SK-N-SH (cell line): ENCODE measurements around the gene INAFM2. TPM values are rescaled to one million over a fixed set of nuclear protein-coding genes. Genes with fewer than 3 reads are reported as not detected.

ENCODE experiments used
- CTCF ChIA-PET: fragments of 300-600, 350-600 bp; formaldehyde crosslinking; extraction: SDS; loops from one replicate; lab custom pipeline; 2021; lab: Yijun Ruan, JAX
- POLR2A ChIA-PET: fragments of 350-600 bp; sonication (Branson Sonifier 250); formaldehyde crosslinking; extraction: SDS; loops from one replicate; lab custom pipeline; 2020; ENCODE audit warnings: antibody characterized with exemption, inconsistent platforms; lab: Yijun Ruan, JAX
- DNase-seq: peaks from one replicate; pipeline ENCODE4 v3.0.0; 2012
- H2AFZ ChIP-seq: fragments of 200-600 bp; sonication (generic); 2 replicates; pipeline ENCODE4 v1.8.1; 2016; ENCODE audit warnings: antibody characterized with exemption, mild to moderate bottlenecking, low read depth
- H3F3A ChIP-seq: fragments of 200-600 bp; sonication (generic); replicated peaks from 2 replicates; pipeline ENCODE3; 2016; ENCODE audit warnings: antibody characterized with exemption, mild to moderate bottlenecking; ENCODE audit not compliant: insufficient read depth
- H3K27ac ChIP-seq, 2 experiments: fragments of 200-500 bp in 1 of 2; fragments of 200-600 bp in 1 of 2; sonication (Bioruptor generic) in 1 of 2; sonication (generic), shearing (Covaris generic) in 1 of 2; 2 replicates each; pipeline versions ENCODE4 v1.5.1 to v1.6.1; 2014 to 2016; ENCODE audit warnings: low read depth in 2 of 2, inconsistent platforms in 1 of 2, low read length in 1 of 2, mild to moderate bottlenecking in 1 of 2, mixed read lengths in 1 of 2
- H3K27me3 ChIP-seq: fragments of 200-600 bp; sonication (generic), shearing (Covaris generic); 2 replicates; pipeline ENCODE4 v1.6.1; 2016; ENCODE audit warnings: mixed run types; ENCODE audit not compliant: insufficient read depth
- H3K36me3 ChIP-seq, 2 experiments: fragments of 200-500 bp in 1 of 2; fragments of 200-600 bp in 1 of 2; sonication (Bioruptor generic) in 1 of 2; sonication (generic) in 1 of 2; replicated peaks in 1 of 2; 2 replicates each; pipeline versions ENCODE3 to v1.5.1; 2014 to 2016; ENCODE audit warnings: low read length in 1 of 2, mild to moderate bottlenecking in 1 of 2; ENCODE audit not compliant: insufficient read depth in 2 of 2, control insufficient read depth in 1 of 2
- H3K4me1 ChIP-seq, 2 experiments: fragments of 200-500 bp in 1 of 2; fragments of 200-600 bp in 1 of 2; sonication (Bioruptor generic) in 1 of 2; sonication (generic), shearing (Covaris generic) in 1 of 2; 2 replicates each; pipeline versions ENCODE4 v1.5.1 to v1.6.1; 2014 to 2016; ENCODE audit warnings: low read depth in 1 of 2, low read length in 1 of 2, mixed run types in 1 of 2; ENCODE audit not compliant: insufficient read depth in 2 of 2, control insufficient read depth in 1 of 2
- H3K4me2 ChIP-seq: fragments of 200-600 bp; sonication (generic), shearing (Covaris generic); 2 replicates; pipeline ENCODE4 v1.6.1; 2017; ENCODE audit warnings: mixed run types
- H3K4me3 ChIP-seq, 2 experiments: fragments of 200-500 bp in 1 of 2; fragments of 200-600 bp in 1 of 2; sonication (Bioruptor generic) in 1 of 2; sonication (generic), shearing (Covaris generic) in 1 of 2; 2 replicates each; pipeline versions ENCODE4 v1.5.1 to v1.8.1; 2014 to 2016; ENCODE audit warnings: low read depth in 2 of 2, inconsistent platforms in 1 of 2, low read length in 1 of 2, mild to moderate bottlenecking in 1 of 2, mixed read lengths in 1 of 2, moderate library complexity in 1 of 2
- H3K79me2 ChIP-seq: fragments of 200-600 bp; sonication (generic); 2 replicates; pipeline ENCODE4 v1.8.1; 2017; ENCODE audit warnings: mild to moderate bottlenecking; ENCODE audit not compliant: insufficient read depth
- H3K9ac ChIP-seq: fragments of 200-600 bp; sonication (generic); 2 replicates; pipeline ENCODE4 v1.6.1; 2017; ENCODE audit warnings: mixed run types
- H3K9me2 ChIP-seq: fragments of 200-600 bp; sonication (generic); 2 replicates; pipeline ENCODE4 v1.6.1; 2017; ENCODE audit warnings: mixed run types
- H3K9me3 ChIP-seq: fragments of 200-600 bp; sonication (generic); 2 replicates; pipeline ENCODE4 v1.6.1; 2017; ENCODE audit warnings: mixed run types, mild to moderate bottlenecking, moderate library complexity
- H4K20me1 ChIP-seq: fragments of 200-600 bp; sonication (generic); 2 replicates; pipeline ENCODE4 v1.6.1; 2017; ENCODE audit warnings: mild to moderate bottlenecking, mixed run types; ENCODE audit not compliant: insufficient read depth
- CHD2 ChIP-seq: fragments of 150-350 bp; IDR thresholded peaks from 2 replicates; pipeline ENCODE4 v1.6.1; 2018; ENCODE audit warnings: low read length; ENCODE audit not compliant: partially characterized antibody
- EP300 ChIP-seq, 2 experiments: IDR thresholded peaks; 2 replicates each; pipeline versions ENCODE4 v1.4.0 to v1.6.1; 2012; ENCODE audit warnings: borderline replicate concordance in 1 of 2, low read depth in 1 of 2, low read length in 1 of 2
- FOXJ3 ChIP-seq: sonication (generic); formaldehyde crosslinking; IDR thresholded peaks from 2 replicates; pipeline ENCODE4 v1.5.1; 2020; ENCODE audit warnings: mild to moderate bottlenecking, missing genetic modification reagents
- GABPA ChIP-seq: IDR thresholded peaks from 2 replicates; pipeline ENCODE4 v1.4.0; 2012; ENCODE audit warnings: low read depth, mild to moderate bottlenecking
- MAX ChIP-seq: IDR thresholded peaks from 2 replicates; pipeline ENCODE4 v1.4.0; 2012; ENCODE audit warnings: low read depth
- MEF2A ChIP-seq: IDR thresholded peaks from 2 replicates; pipeline ENCODE4 v1.4.0; 2012; ENCODE audit warnings: low read depth, borderline replicate concordance
- NRF1 ChIP-seq: IDR thresholded peaks from 2 replicates; pipeline ENCODE4 v1.6.1; 2012; ENCODE audit warnings: low read depth, mild to moderate bottlenecking, low read length
- POLR2AphosphoS5 ChIP-seq: IDR thresholded peaks from 2 replicates; pipeline ENCODE4 v1.6.1; 2012; ENCODE audit warnings: low read depth, low read length
- RAD21 ChIP-seq: IDR thresholded peaks from 2 replicates; pipeline ENCODE4 v1.6.1; 2012; ENCODE audit warnings: mild to moderate bottlenecking, low read length
- RFX5 ChIP-seq: IDR thresholded peaks from 2 replicates; pipeline ENCODE4 v1.6.1; 2012; ENCODE audit warnings: mild to moderate bottlenecking, improper control_type of control experiment, low read length
- RXRA ChIP-seq: IDR thresholded peaks from 2 replicates; pipeline ENCODE4 v1.4.0; 2012; ENCODE audit warnings: low read depth, mild to moderate bottlenecking, borderline replicate concordance
- SIN3A ChIP-seq: IDR thresholded peaks from 2 replicates; pipeline ENCODE4 v1.6.1; 2012; ENCODE audit warnings: low read depth, mild to moderate bottlenecking, low read length, moderate library complexity, borderline replicate concordance
- SMC3 ChIP-seq: IDR thresholded peaks from 2 replicates; pipeline ENCODE4 v1.6.1; 2012; ENCODE audit warnings: low read depth, low read length, improper control_type of control experiment
- TCF12 ChIP-seq: IDR thresholded peaks from 2 replicates; pipeline ENCODE4 v1.4.0; 2012
- TEAD4 ChIP-seq: IDR thresholded peaks from 2 replicates; pipeline ENCODE4 v1.4.0; 2012; ENCODE audit warnings: mild to moderate bottlenecking, borderline replicate concordance; ENCODE audit not compliant: insufficient read depth
- USF1 ChIP-seq: IDR thresholded peaks from 2 replicates; pipeline ENCODE4 v1.4.0; 2012; ENCODE audit warnings: low read depth, borderline replicate concordance
- USF2 ChIP-seq: fragments of 150-350 bp; IDR thresholded peaks from 2 replicates; pipeline ENCODE4 v1.6.1; 2017; ENCODE audit warnings: antibody characterized with exemption, low read length, low read depth, borderline replicate concordance
- YY1 ChIP-seq: IDR thresholded peaks from 2 replicates; pipeline ENCODE4 v1.4.0; 2012; ENCODE audit warnings: low read depth, mild to moderate bottlenecking
- WGBS: methylation state at CpG from one replicate; pipeline ENCODE4 v1.1.6; 2017; ENCODE audit warnings: low lambda C conversion rate; 5-methylcytosine and 5-hydroxymethylcytosine counted together
- polyA plus RNA-seq, 3 experiments: library from polyadenylated mRNA; depleted of rRNA; stranded (reverse); fragments of >200 nt; gene quantifications; 2 replicates each; pipeline ENCODE4 v1.2.3, GENCODE V29; 2012

INAFM2 gene
- polyA plus RNA-seq, 1 of the 3 experiments (the other 2 are of a cell fraction): 7.8 TPM

- Histone ChIP-seq H3K36me3 (no peaks in the 10 kb centered on the region), H3K9me3 (no peaks in the 10 kb centered on the region), H3K9ac (no peak overlapping the region), H3F3A (peaks cover 13% of the 10 kb centered on the region), H3K4me1 (peaks cover 6 to 17% of the 10 kb centered on the region in 2 experiments; a peak in 3 of 4 replicates), H2AFZ (no peak overlapping the region), H4K20me1 (no peaks in the 10 kb centered on the region), H3K79me2 (no peaks in the 10 kb centered on the region), H3K4me2 (no peak overlapping the region), H3K9me2 (no peaks in the 10 kb centered on the region), H3K27me3 (no peaks in the 10 kb centered on the region), H3K27ac (no peak overlapping the region), H3K4me3 (no peak overlapping the region)
- ChIA-PET CTCF (interaction anchor here (1.4 to 70.6 kb wide), 4 partner anchors 3 to 99 kb away, joined by 5 to 2194 read pairs (median 1506); partner anchors contain the start of genes ANKRD63, CCDC9B, DISP2 and INAFM2), POLR2A (no interaction called here)
- WGBS: 74% methylated on average over 3 of the region's 3 CpGs
- no peak for DNase-seq
- TF ChIP-seq SIN3A: no peak
- TF ChIP-seq EP300 (IDR thresholded peaks at IDR 0.05; ENCODE audit: borderline replicate concordance in 1 of 2, low read depth in 1 of 2, low read length in 1 of 2): no peak
- no peak for TF ChIP-seq YY1
- no peak for TF ChIP-seq FOXJ3 (CRISPR knock-in tag)
- no peak for TF ChIP-seq MEF2A
- TF ChIP-seq GABPA: no peak
These were observed 6.6 kb upstream of the INAFM2 start for GRCh38 chr15:40316931-40317330.

- no peak for DNase-seq
- no peak overlapping the region for H2AFZ ChIP-seq
- no peaks in the 10 kb centered on the region for H3K9me2 ChIP-seq
- H4K20me1 ChIP-seq: no peaks in the 10 kb centered on the region
- H3K4me3 ChIP-seq: no peak overlapping the region
- H3K79me2 ChIP-seq: no peaks in the 10 kb centered on the region
- TF ChIP-seq RXRA (no peak), RFX5 (no peak), TCF12 (no peak), POLR2AphosphoS5 (no peak)
- no peak overlapping the region for H3K4me2 ChIP-seq
- no peak overlapping the region for H3K9ac ChIP-seq
- H3K36me3 ChIP-seq: no peaks in the 10 kb centered on the region
- H3K27me3 ChIP-seq: no peaks in the 10 kb centered on the region
- H3K9me3 ChIP-seq: no peaks in the 10 kb centered on the region
- H3K4me1 ChIP-seq: peaks cover 10 to 21% of the 10 kb centered on the region in 2 experiments; a peak in 3 of 4 replicates
- peaks cover 13% of the 10 kb centered on the region for H3F3A ChIP-seq
- 68% methylated on average over 4 of the region's 4 CpGs for WGBS
- ChIA-PET CTCF (interaction anchor here (0.9 to 70.6 kb wide), 5 partner anchors 3 to 104 kb away, joined by 3 to 2194 read pairs (median 818); partner anchors contain the start of genes ANKRD63, CCDC9B, DISP2 and INAFM2), POLR2A (no interaction called here)
- no peak overlapping the region for H3K27ac ChIP-seq
These were observed 5.9 kb upstream of the INAFM2 start for GRCh38 chr15:40317580-40317979.

GRCh38 chr15:40320409-40320808, 3.1 kb upstream of the INAFM2 start:
- Histone ChIP-seq H3K79me2 (peaks cover 12% of the 10 kb centered on the region; the same call in 1 of the 2 replicates), H3K4me3 (no peak overlapping the region), H3K9ac (no peak overlapping the region), H3K27ac (no peak overlapping the region), H3F3A (peaks cover 6% of the 10 kb centered on the region), H2AFZ (no peak overlapping the region), H3K27me3 (no peaks in the 10 kb centered on the region)
- DNase-seq: no peak
- POLR2A ChIA-PET: no interaction called here
- TF ChIP-seq RFX5 (no peak), MAX (no peak), TCF12 (no peak), CHD2 (no peak), FOXJ3 (CRISPR knock-in tag) (no peak), RXRA (no peak), SMC3 (no peak), RAD21 (no peak), SIN3A (no peak), TEAD4 (no peak), NRF1 (no peak), USF1 (no peak), USF2 (no peak)
- TF ChIP-seq, all 33 proteins: peak for 0
- CTCF ChIA-PET: interaction anchor here (0.8 to 70.6 kb wide), 13 partner anchors 6 to 214 kb away, joined by 3 to 2194 read pairs (median 4); partner anchors contain the start of genes ANKRD63, BAHD1, BMF and CCDC9B
- Histone ChIP-seq H3K9me3 (no peaks in the 10 kb centered on the region), H3K4me2 (no peak overlapping the region), H4K20me1 (no peaks in the 10 kb centered on the region), H3K4me1 (peaks cover 10 to 19% of the 10 kb centered on the region in 2 experiments; a peak in 3 of 4 replicates), H3K9me2 (no peaks in the 10 kb centered on the region), H3K36me3 (no peaks in the 10 kb centered on the region)
- WGBS: no CpG with 5 or more reads among the region's 1 CpG
